SU-DHL-6 (cell line): ENCODE results near the gene FLNA.

ENCODE experiments used
- H2AFZ ChIP-seq: fragments of 200-600 bp; sonication (generic); 2 replicates; pipeline ENCODE4 v1.6.1; 2014; ENCODE audit warnings: low read depth, mild to moderate bottlenecking, moderate library complexity, mixed read lengths, antibody characterized with exemption, low read length; ENCODE audit not compliant: severe bottlenecking
- H3F3A ChIP-seq: fragments of 200-600 bp; shearing (Covaris generic); 2 replicates; pipeline ENCODE4 v1.6.0; 2016; ENCODE audit warnings: antibody characterized with exemption, mild to moderate bottlenecking; ENCODE audit not compliant: insufficient read depth
- H3K27ac ChIP-seq: fragments of 200-600 bp; sonication (generic); 2 replicates; pipeline ENCODE4 v1.5.1; 2016; ENCODE audit warnings: low read depth, mild to moderate bottlenecking, low read length, moderate library complexity, mixed read lengths
- H3K27me3 ChIP-seq: fragments of 200-600 bp; sonication (generic), shearing (Covaris generic); 2 replicates; pipeline ENCODE4 v1.6.0; 2014; ENCODE audit warnings: mild to moderate bottlenecking, low read length
- H3K36me3 ChIP-seq: fragments of 200-600 bp; sonication (generic); 2 replicates; pipeline ENCODE4 v1.6.1; 2014; ENCODE audit warnings: mild to moderate bottlenecking, low read length, mixed read lengths
- H3K4me2 ChIP-seq: fragments of 300-600, 200-600 bp; shearing (Covaris generic), sonication (generic); 2 replicates; pipeline ENCODE4 v1.6.0; 2014; ENCODE audit warnings: low read length, low read depth, mild to moderate bottlenecking; ENCODE audit not compliant: poor library complexity, severe bottlenecking
- H3K4me3 ChIP-seq: fragments of 200-600 bp; sonication (generic); 2 replicates; pipeline ENCODE4 v1.5.1; 2014; ENCODE audit warnings: antibody characterized with exemption, low read length, mild to moderate bottlenecking, mixed read lengths; ENCODE audit not compliant: insufficient read depth, poor library complexity, severe bottlenecking
- H3K79me2 ChIP-seq: fragments of 200-600 bp; sonication (generic); 2 replicates; pipeline ENCODE4 v1.6.1; 2014; ENCODE audit warnings: mild to moderate bottlenecking, low read length, moderate library complexity; ENCODE audit not compliant: insufficient read depth
- H3K9ac ChIP-seq: fragments of 200-600 bp; sonication (generic); 2 replicates; pipeline ENCODE4 v1.7.0; 2014; ENCODE audit warnings: mild to moderate bottlenecking, low read length
- H3K9me2 ChIP-seq: fragments of 200-600 bp; sonication (generic); replicated peaks from 2 replicates; pipeline ENCODE4 v1.6.1; 2014; ENCODE audit warnings: low read length; ENCODE audit not compliant: insufficient read depth
- H3K9me3 ChIP-seq: fragments of 200-600 bp; sonication (generic); 2 replicates; pipeline ENCODE4 v1.6.1; 2014; ENCODE audit warnings: low read length, mixed read lengths; ENCODE audit not compliant: insufficient read depth
- H4K20me1 ChIP-seq: fragments of 200-600 bp; sonication (generic); 2 replicates; pipeline ENCODE4 v1.6.1; 2014; ENCODE audit warnings: low read depth, mild to moderate bottlenecking, antibody characterized with exemption, low read length, moderate library complexity, mixed read lengths
- CTCF ChIP-seq: fragments of 200-600 bp; sonication (generic); IDR thresholded peaks from one replicate; pipeline ENCODE4 v1.5.1; 2017; ENCODE audit warnings: antibody characterized with exemption, mild to moderate bottlenecking, low read length, moderate library complexity; ENCODE audit not compliant: insufficient read depth, poor library complexity, severe bottlenecking
- EZH2phosphoT487 ChIP-seq: fragments of 200-600 bp; sonication (generic), shearing (Covaris generic); conservative IDR thresholded peaks from 2 replicates; pipeline ENCODE4 v1.6.1; 2018; ENCODE audit warnings: mild to moderate bottlenecking, antibody characterized with exemption, low read length, moderate library complexity, mixed read lengths

The FLNA gene

GRCh38 chrX:154312116-154312515 is 62.3 kb downstream of the FLNA start:
- H3K27ac ChIP-seq = no peak overlapping the region
- H3K9me2 ChIP-seq = no peaks in the 10 kb centered on the region
- H3K27me3 ChIP-seq = no peaks in the 10 kb centered on the region
- no peak overlapping the region for H3K4me3 ChIP-seq
- no peak overlapping the region for H3K9ac ChIP-seq
- no peak for TF ChIP-seq EZH2phosphoT487
- H3K4me2 ChIP-seq = no peak overlapping the region
- no peaks in the 10 kb centered on the region for H3K36me3 ChIP-seq
- H3K9me3 ChIP-seq = no peaks in the 10 kb centered on the region
- H3F3A ChIP-seq = no peaks in the 10 kb centered on the region
- H3K79me2 ChIP-seq = no peaks in the 10 kb centered on the region
- no peaks in the 10 kb centered on the region for H4K20me1 ChIP-seq
- no peak overlapping the region for H2AFZ ChIP-seq

GRCh38 chrX:154310616-154311536 is 63.6 kb downstream of the FLNA start:
- H3K4me2 ChIP-seq = no peak overlapping the region
- no peaks in the 10 kb centered on the region for H3K27me3 ChIP-seq
- H3K36me3 ChIP-seq = no peaks in the 10 kb centered on the region
- no peaks in the 10 kb centered on the region for H3F3A ChIP-seq
- H4K20me1 ChIP-seq = no peaks in the 10 kb centered on the region
- no peaks in the 10 kb centered on the region for H3K79me2 ChIP-seq
- TF ChIP-seq CTCF (no peak), EZH2phosphoT487 (no peak)
- no peak overlapping the region for H3K27ac ChIP-seq
- H3K4me3 ChIP-seq = no peak overlapping the region
- no peaks in the 10 kb centered on the region for H3K9me2 ChIP-seq
- H2AFZ ChIP-seq = no peak overlapping the region
- H3K9me3 ChIP-seq = no peaks in the 10 kb centered on the region
- no peak overlapping the region for H3K9ac ChIP-seq

GRCh38 chrX:154309041-154309775 is 65.2 kb downstream of the FLNA start:
- H2AFZ ChIP-seq = no peak overlapping the region
- TF ChIP-seq CTCF (no peak), EZH2phosphoT487 (no peak)

More at GRCh38 chrX:154309041-154309775, 65.2 kb downstream of the FLNA start:
- no peaks in the 10 kb centered on the region for H3K9me2 ChIP-seq
- no peaks in the 10 kb centered on the region for H3K36me3 ChIP-seq
- no peak overlapping the region for H3K4me3 ChIP-seq
- H3K9ac ChIP-seq = no peak overlapping the region
- no peaks in the 10 kb centered on the region for H3K27me3 ChIP-seq
- H3K27ac ChIP-seq = no peak overlapping the region
- no peaks in the 10 kb centered on the region for H3K9me3 ChIP-seq
- H3K79me2 ChIP-seq = no peaks in the 10 kb centered on the region
- no peaks in the 10 kb centered on the region for H4K20me1 ChIP-seq
- no peaks in the 10 kb centered on the region for H3F3A ChIP-seq
- no peak overlapping the region for H3K4me2 ChIP-seq
